ENCODE data around the gene HERC3.

The HERC3 gene

DNA sequence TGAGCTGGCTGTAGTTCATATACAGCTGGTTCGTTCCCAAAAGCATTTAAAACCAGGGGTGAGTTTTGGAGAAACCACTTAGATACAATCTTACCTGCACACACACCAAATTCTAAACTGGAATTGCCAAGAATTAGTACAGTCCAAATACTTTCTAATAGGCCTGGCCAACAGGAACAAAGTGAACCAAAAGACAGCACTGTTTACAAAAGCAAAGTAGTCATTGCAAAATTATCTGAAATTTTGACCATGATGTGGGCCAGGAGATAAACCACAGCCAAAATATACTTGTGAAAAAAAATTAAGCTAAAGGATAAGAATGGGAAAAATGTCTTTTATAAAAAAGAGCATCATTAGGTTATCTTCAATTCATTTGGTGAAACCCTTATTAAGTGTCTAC lies 143.3 kb downstream of the HERC3 start:
- DNase-seq (ENCODE audit: extremely low read depth, low read depth): no peak
- TF ChIP-seq, protein P1, sequence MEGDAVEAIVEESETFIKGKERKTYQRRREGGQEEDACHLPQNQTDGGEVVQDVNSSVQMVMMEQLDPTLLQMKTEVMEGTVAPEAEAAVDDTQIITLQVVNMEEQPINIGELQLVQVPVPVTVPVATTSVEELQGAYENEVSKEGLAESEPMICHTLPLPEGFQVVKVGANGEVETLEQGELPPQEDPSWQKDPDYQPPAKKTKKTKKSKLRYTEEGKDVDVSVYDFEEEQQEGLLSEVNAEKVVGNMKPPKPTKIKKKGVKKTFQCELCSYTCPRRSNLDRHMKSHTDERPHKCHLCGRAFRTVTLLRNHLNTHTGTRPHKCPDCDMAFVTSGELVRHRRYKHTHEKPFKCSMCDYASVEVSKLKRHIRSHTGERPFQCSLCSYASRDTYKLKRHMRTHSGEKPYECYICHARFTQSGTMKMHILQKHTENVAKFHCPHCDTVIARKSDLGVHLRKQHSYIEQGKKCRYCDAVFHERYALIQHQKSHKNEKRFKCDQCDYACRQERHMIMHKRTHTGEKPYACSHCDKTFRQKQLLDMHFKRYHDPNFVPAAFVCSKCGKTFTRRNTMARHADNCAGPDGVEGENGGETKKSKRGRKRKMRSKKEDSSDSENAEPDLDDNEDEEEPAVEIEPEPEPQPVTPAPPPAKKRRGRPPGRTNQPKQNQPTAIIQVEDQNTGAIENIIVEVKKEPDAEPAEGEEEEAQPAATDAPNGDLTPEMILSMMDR (IDR thresholded peaks at IDR 0.05; ENCODE audit: low read depth, low read length): no peak

DNA sequence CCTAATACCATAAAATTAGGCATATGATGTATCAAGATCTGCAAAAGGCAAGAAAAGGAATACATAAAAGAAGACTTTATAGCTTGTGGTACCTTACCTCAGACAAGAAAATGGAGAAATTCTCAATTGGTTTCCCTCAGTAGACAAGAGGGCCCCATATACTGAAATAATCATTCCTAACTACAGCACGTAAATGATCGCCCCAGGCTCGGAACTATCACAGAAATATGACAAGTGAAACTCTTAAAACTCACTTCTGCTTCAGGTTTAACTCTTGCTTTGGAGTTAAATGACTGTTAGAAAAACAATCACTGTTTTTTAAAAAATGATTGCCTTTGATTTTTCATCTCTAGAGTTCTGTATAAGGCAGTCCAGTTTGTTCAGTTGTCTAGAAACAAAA lies 144.0 kb downstream of the HERC3 start:
- DNase-seq (ENCODE audit: extremely low read depth, low read depth): no peak
- TF ChIP-seq, protein P1 (IDR thresholded peaks at IDR 0.05; ENCODE audit: low read depth, low read length): no peak

DNA sequence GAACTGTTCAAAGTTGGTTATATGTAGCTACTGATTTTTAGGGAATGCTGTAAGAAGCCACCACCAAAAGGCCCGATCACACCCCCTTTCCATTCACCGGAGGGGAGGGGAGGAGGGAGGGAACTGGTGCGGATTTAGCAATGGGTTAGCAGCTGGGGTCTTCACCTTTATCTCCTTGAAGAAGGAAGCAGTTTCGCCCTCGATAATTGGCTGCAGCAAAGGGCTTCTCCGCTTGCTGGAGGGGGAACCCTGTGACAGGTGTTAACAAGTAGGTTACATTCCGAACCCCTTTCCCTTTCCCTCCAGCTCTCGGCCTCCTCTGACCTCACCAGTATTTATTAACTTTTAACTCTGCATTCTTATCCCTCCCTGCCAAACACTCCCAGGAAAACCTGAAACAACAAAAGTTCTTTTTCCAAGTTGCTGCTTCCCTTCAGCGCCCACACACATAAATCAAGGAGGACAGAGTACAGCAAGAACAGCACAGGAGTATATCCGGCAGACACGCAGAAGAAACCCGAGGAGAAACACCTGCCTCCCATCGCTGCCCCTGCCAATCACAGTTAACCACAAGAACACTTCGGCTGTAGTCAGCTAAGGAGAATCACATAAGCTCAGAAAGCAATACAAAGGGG lies 145.1 kb downstream of the HERC3 start:
- DNase-seq (ENCODE audit: extremely low read depth, low read depth): no peak
- TF ChIP-seq, protein P1 (IDR thresholded peaks at IDR 0.05; ENCODE audit: low read depth, low read length): no peak

DNA sequence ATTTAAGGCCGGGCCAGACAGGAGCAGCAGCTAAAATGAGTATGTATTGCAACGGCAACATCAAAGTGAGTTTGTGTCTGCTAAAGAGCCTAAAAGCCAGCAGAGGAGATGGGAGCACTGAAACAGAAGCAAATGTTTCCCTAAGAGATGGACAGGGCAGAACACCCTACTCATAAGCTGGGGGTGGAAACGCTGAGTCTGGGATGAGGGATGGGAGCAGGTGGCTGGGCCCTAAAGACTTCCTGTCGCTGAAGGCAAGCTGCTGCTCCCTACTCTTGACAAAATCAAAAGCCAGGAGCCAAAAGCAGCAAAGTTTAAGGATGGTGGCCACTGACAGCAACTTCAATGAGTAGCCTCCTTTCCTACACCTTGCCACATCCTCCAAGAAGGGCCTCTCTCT lies 145.9 kb downstream of the HERC3 start:
- TF ChIP-seq, protein P1 (IDR thresholded peaks at IDR 0.05; ENCODE audit: low read depth, low read length): no peak
- no peak for DNase-seq (ENCODE audit: extremely low read depth, low read depth)

DNA sequence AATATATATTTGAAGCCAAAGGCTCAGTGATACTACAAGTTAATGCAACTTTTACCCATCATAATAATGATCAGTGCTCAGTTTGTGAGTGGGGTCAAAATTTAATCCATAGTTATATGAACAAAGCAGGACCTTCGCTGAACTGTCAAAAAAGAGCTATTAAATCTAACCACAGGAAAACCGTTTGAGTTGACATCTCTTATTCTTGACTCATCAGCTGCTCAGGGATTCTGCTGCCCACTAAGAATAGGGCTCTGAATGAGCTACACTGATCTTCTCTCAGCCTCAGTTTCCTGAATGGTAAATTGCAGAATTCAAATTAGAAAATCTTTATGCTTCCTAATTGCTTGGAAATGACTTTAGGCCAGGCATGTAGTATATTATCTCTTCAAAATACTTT lies 150.3 kb downstream of the HERC3 start:
- DNase-seq (ENCODE audit: extremely low read depth, low read depth): no peak
- TF ChIP-seq, protein P1 (IDR thresholded peaks at IDR 0.05; ENCODE audit: low read depth, low read length): no peak

DNA sequence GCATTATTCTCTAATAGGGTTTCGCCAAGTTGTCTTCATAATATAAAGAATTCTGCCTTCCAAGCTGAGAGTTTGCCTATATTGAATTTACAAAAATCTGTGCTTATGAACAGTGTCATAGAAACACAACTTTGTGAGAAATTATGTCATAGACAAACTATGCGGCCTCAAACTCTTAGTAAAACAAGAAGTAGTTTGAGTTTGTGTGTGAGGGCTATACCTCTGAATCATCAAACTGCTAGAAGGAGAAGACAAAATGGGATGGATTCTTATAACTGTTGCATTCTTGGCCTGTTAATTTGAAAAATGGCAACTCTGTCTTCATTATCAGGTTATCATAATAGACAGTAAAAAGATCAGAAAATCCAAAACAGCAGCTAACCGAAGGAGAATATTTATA lies 151.4 kb downstream of the HERC3 start:
- no peak for DNase-seq (ENCODE audit: extremely low read depth, low read depth)
- TF ChIP-seq, protein P1 (IDR thresholded peaks at IDR 0.05; ENCODE audit: low read depth, low read length): no peak

DNA sequence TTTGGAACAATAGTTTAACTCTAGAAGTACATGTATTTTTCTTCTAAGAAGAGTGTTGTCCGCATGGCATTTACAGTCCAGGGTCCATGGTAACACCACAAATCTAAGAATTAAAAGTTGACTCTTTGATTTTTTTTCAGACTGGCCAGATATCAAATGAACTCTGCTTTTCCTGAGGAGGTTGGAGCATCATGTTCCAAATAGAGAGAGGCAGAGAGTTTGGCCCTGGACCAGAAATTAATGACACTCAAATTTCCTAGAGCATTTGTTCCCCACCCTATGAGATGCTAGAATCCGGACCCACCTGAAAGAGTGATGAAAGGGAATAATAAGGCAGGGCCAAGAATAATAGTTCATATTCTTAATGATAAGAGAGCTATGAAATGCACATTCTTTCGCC lies 152.3 kb downstream of the HERC3 start:
- DNase-seq (ENCODE audit: extremely low read depth, low read depth): no peak
- TF ChIP-seq, protein P1 (IDR thresholded peaks at IDR 0.05; ENCODE audit: low read depth, low read length): no peak
